Neuron (in vitro differentiated cells): Measurements from ENCODE around the gene SETBP1.

ENCODE experiments used
- H2AFZ ChIP-seq: one replicate; pipeline ENCODE4 v1.6.1; 2013; ENCODE audit warnings: low read depth, mild to moderate bottlenecking, inconsistent platforms, low read length, moderate library complexity
- H3K27me3 ChIP-seq: one replicate; pipeline ENCODE4 v1.6.1; 2013; ENCODE audit warnings: low read length; ENCODE audit not compliant: insufficient read depth
- H3K36me3 ChIP-seq: one replicate; pipeline ENCODE4 v1.6.1; 2013; ENCODE audit warnings: low read length; ENCODE audit not compliant: insufficient read depth
- H3K4me1 ChIP-seq: one replicate; pipeline ENCODE4 v1.6.1; 2013; ENCODE audit warnings: low read length; ENCODE audit not compliant: insufficient read depth
- H3K4me3 ChIP-seq: 2 replicates; pipeline ENCODE4 v1.5.1; 2013; ENCODE audit warnings: mild to moderate bottlenecking, low read length, moderate library complexity
- H3K9me3 ChIP-seq: one replicate; pipeline ENCODE4 v1.6.1; 2013; ENCODE audit warnings: low read length

The SETBP1 gene

GRCh38 chr18:45110577-45111501 lies 430.2 kb downstream of the SETBP1 start:
- Histone ChIP-seq H3K27me3 (no peaks in the 10 kb centered on the region), H3K4me1 (no peaks in the 10 kb centered on the region), H3K36me3 (no peaks in the 10 kb centered on the region), H3K4me3 (no peak overlapping the region), H3K9me3 (no peaks in the 10 kb centered on the region), H2AFZ (no peak overlapping the region)

- H3K27me3 ChIP-seq, result no peaks in the 10 kb centered on the region
- H3K4me3 ChIP-seq, result no peak overlapping the region
- H2AFZ ChIP-seq, result no peak overlapping the region
- H3K4me1 ChIP-seq, result no peaks in the 10 kb centered on the region
- H3K9me3 ChIP-seq, result no peaks in the 10 kb centered on the region
- H3K36me3 ChIP-seq, result no peaks in the 10 kb centered on the region
Observed at GRCh38 chr18:45111502-45111848, 430.8 kb downstream of the SETBP1 start.

GRCh38 chr18:45112682-45113081 lies 432.0 kb downstream of the SETBP1 start:
- no peaks in the 10 kb centered on the region for H3K9me3 ChIP-seq
- no peaks in the 10 kb centered on the region for H3K36me3 ChIP-seq
- H3K4me1 ChIP-seq, result no peaks in the 10 kb centered on the region
- no peak overlapping the region for H3K4me3 ChIP-seq
- no peak overlapping the region for H2AFZ ChIP-seq
- no peaks in the 10 kb centered on the region for H3K27me3 ChIP-seq

GRCh38 chr18:45116116-45116515 lies 435.4 kb downstream of the SETBP1 start:
- no peaks in the 10 kb centered on the region for H3K4me1 ChIP-seq
- no peaks in the 10 kb centered on the region for H3K27me3 ChIP-seq
- no peaks in the 10 kb centered on the region for H3K36me3 ChIP-seq
- H2AFZ ChIP-seq, result no peak overlapping the region
- H3K4me3 ChIP-seq, result no peak overlapping the region
- H3K9me3 ChIP-seq, result no peaks in the 10 kb centered on the region
